Kidney (tissue), 14 donors: ENCODE measurements around the gene KLK6. TPM values are rescaled to one million over a fixed set of nuclear protein-coding genes. Genes with fewer than 3 reads are reported as not detected.

Source experiments
- DNase-seq, 5 donors: peaks; one replicate each; pipeline ENCODE4 v3.0.0-alpha.2; 2013 to 2020
- FAIRE-seq: peaks from 2 replicates; lab custom pipeline; 2012; peaks lifted over from hg19 to GRCh38; lab: Jason Lieb, UNC
- H3K27ac ChIP-seq, 2 donors: one replicate each; pipeline ENCODE4 v1.7.0; 2013; ENCODE audit warnings: low read depth in 2 of 2, low read length in 2 of 2, inconsistent platforms in 1 of 2
- H3K27me3 ChIP-seq: one replicate; pipeline ENCODE4 v1.7.1; 2013; ENCODE audit warnings: low read length, inconsistent platforms; ENCODE audit not compliant: control insufficient read depth, insufficient read depth
- H3K36me3 ChIP-seq, 3 donors: one replicate each; pipeline versions ENCODE4 v1.7.0 to v1.7.1; 2013; ENCODE audit warnings: low read length in 3 of 3, control low read depth in 1 of 3, inconsistent platforms in 1 of 3; ENCODE audit not compliant: insufficient read depth in 3 of 3, control insufficient read depth in 2 of 3
- H3K4me1 ChIP-seq, 3 donors: one replicate each; pipeline versions ENCODE4 v1.7.0 to v1.7.1; 2013; ENCODE audit warnings: low read length in 3 of 3, inconsistent platforms in 1 of 3, low read depth in 1 of 3; ENCODE audit not compliant: control insufficient read depth in 2 of 3, insufficient read depth in 2 of 3
- H3K4me3 ChIP-seq, 3 donors: one replicate each; pipeline versions ENCODE4 v1.7.0 to v1.8.1; 2013; ENCODE audit warnings: low read length in 3 of 3, control low read depth in 1 of 3, inconsistent platforms in 1 of 3
- H3K9ac ChIP-seq, 3 donors: one replicate each; pipeline versions ENCODE4 v1.7.0 to v1.7.1; 2013; ENCODE audit warnings: low read length in 3 of 3, control low read depth in 1 of 3, inconsistent platforms in 1 of 3
- H3K9me3 ChIP-seq, 3 donors: one replicate each; pipeline versions ENCODE4 v1.7.0 to v1.7.1; 2013; ENCODE audit warnings: low read length in 3 of 3, control low read depth in 1 of 3, inconsistent platforms in 1 of 3; ENCODE audit not compliant: control insufficient read depth in 2 of 3, insufficient read depth in 1 of 3
- CTCF ChIP-seq: IDR thresholded peaks from 3 replicates; pipeline ENCODE4 v1.5.1; 2012; ENCODE audit warnings: mild to moderate bottlenecking, moderate library complexity, borderline replicate concordance; ENCODE audit not compliant: insufficient read depth; ENCODE audit errors: extremely low read depth
- intact Hi-C: fragments of 100-400 bp; cut with DNase I; formaldehyde crosslinking; loops from one replicate; pipeline ENCODE4 v1.11.1; 2022
- polyA plus RNA-seq: library from polyadenylated mRNA; stranded (reverse); fragments of 350-450 nt; fragmentation: Illumina TruSeq; extraction: RNeasy Lipid Tissue Mini Kit (QIAGEN cat#74804); gene quantifications from one replicate; pipeline ENCODE4 v1.2.3, GENCODE V29; 2014; ENCODE audit warnings: low read depth, low replicate concordance; ENCODE audit not compliant: insufficient read depth
- total RNA-seq: library from RNA; stranded (reverse); fragmentation: NEBNext Ultra II Directional; extraction: Animal tissue kit (Norgen Biotek cat#: 25700); gene quantifications from one replicate; pipeline ENCODE4 v1.2.1, GENCODE V29; 2021
- donor health status: control.
- donor health status: control.
- donor health status: control.
- donor health status: control.
- donor health status: control.
- donor health status: DM: yes; HTN: yes; CAD: no.
- donor health status: Normal renal cell carcinoma (clear cell type).

Gene KLK6
- total and polyA plus RNA-seq, 2 donors from 2014 or later = 15.0 to 30.3 TPM

DNA sequence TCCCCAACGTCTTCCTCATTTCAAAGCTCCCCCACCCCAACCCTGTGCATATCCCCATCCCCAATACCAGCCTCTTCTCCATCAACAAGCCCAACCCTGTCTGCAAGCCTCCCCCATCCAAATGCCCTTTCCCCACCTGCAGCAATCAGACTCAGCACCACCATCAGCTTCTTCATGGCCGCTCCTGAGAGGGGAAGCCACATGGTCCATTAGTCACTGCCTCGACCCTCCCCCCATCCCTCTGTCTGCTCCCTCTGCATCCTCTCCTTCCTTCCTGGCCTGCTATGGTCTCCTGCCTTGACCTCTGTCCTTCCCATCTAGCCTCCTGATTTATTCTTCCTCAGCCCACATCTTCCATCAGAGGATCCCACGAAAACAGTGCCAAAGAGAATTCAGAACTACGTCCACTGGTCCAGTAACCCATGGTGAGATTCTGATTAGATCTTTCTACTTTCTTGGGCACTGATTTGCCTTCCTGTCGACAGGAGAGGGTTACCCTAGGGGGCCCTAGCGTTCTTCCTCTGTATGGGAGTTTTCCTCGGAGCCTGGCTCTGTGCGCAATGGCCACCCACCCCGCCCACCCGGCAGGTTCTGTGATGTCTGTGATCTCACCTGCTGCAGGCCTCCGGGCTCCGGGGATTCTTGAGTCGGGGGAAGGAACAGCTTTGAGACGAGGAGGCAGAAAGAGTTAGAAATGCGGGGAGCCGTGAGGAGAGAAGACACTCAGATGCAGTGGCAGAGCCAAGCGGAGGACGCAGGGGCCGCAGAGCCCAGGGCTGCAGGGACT is 1.3 kb downstream of the KLK6 start:
- no peaks in the 10 kb centered on the region for H3K4me1 ChIP-seq
- no peak for TF ChIP-seq CTCF
- no peaks in the 10 kb centered on the region for H3K27me3 ChIP-seq
- peak overlapping the region in 1 of 3 donors; percentile 16 for H3K4me3 ChIP-seq
- H3K9ac ChIP-seq = no peak overlapping the region
- no peak overlapping the region for H3K27ac ChIP-seq
- peak in 4 of 5 donors; percentile 53 to 80 (median 67) for DNase-seq
- H3K9me3 ChIP-seq = no peaks in the 10 kb centered on the region
- no peak for FAIRE-seq
- no peaks in the 10 kb centered on the region for H3K36me3 ChIP-seq
- intact Hi-C loops = no loop called here

DNA sequence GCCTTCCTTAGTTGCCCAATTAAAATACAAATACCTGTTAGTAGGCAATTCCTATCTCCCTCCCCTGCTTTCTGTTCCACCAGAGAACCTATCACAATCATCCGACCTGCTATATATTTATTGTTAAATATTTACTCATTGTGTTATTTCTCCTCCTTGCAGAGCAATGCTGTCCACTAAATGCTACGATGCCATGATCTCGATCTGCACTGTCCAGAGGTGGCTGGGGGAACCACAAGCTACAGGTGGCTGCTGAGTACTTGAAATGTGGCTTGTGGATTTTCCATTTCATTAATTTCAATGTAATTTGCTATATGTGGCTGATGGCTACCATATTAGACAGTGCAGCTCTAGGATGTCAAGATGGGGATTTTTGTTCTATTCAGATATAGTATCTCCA is 5.1 kb downstream of the KLK6 start:
- no peak for FAIRE-seq

DNA sequence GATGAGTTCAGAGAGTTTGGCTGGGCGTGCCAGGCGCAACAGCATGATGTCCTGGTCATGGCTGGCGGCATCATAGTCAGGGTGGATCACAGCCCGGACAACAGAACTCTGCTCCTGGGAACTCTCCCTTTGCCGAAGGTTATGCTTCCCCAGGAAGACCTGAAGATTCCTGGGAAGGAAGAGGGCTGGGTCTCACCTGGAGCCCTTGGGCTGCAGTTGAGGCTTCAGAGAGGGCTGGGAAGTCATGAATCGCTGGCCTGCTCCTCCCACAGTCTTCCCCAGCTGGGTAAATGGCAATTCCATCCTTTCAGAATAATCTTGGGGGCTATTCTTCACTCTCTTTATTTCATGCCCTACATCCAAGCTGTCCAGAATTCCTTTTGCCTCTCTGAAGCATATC is 6.0 kb downstream of the KLK6 start:
- Histone ChIP-seq H3K4me3 (no peak overlapping the region), H3K27me3 (no peaks in the 10 kb centered on the region), H3K27ac (no peak overlapping the region), H3K9ac (no peak overlapping the region), H3K4me1 (no peaks in the 10 kb centered on the region), H3K9me3 (no peaks in the 10 kb centered on the region), H3K36me3 (no peaks in the 10 kb centered on the region)
- FAIRE-seq (no peak), DNase-seq (no peak)
- TF ChIP-seq CTCF = no peak
- intact Hi-C loops = no loop called here

More for the DNA sequence above, 5.1 kb downstream of the KLK6 start:
- Histone ChIP-seq H3K9ac (no peak overlapping the region), H3K27ac (no peak overlapping the region), H3K9me3 (no peaks in the 10 kb centered on the region), H3K36me3 (no peaks in the 10 kb centered on the region), H3K4me1 (no peaks in the 10 kb centered on the region), H3K4me3 (no peak overlapping the region), H3K27me3 (no peaks in the 10 kb centered on the region)
- no peak for DNase-seq
- intact Hi-C loops = no loop called here
- no peak for TF ChIP-seq CTCF
